ENCODE results near the gene AKR1B15. TPM values are rescaled to one million over a fixed set of nuclear protein-coding genes. Genes with fewer than 3 reads are reported as not detected.

Gene AKR1B15
- total RNA-seq, 1 experiment from 2014 or later = not detected

DNA sequence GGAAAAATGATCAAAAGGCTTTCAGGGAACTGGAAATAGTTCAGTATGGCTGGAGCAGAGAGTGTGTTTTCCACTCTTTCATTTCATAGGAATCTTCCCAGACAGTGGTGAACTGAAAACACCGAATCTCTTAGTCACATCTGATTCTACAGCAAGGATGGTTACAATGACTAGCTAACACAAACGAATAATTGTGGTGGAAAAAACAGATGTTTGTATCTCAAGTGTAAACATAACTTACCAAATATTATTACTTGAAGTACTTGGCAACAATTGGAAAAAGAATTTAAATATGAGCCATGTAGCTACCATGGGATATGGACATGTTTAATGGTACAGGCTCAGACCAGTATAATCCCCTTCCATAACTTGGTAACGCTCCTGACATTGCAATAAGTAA, 76.6 kb downstream of the AKR1B15 start:
- no peaks in the 10 kb centered on the region; the same call in 1 of the 2 replicates for H3K27me3 ChIP-seq (replicated peaks; ENCODE audit: control insufficient read depth, insufficient read depth, low read length)
- H3K4me3 ChIP-seq (ENCODE audit: low read depth, low read length) = no peak overlapping the region
- ChIA-PET CTCF (no interaction called here), POLR2A (no interaction called here)
- Mint-ChIP-seq H3K4me3 (ENCODE audit: unreplicated experiment) (no peak overlapping the region), H3K27ac (ENCODE audit: unreplicated experiment) (no peak overlapping the region), H3K9me3 (ENCODE audit: unreplicated experiment) (no peaks in the 10 kb centered on the region), H3K36me3 (ENCODE audit: insufficient read depth, unreplicated experiment) (no peaks in the 10 kb centered on the region), H3K4me1 (ENCODE audit: low read depth, unreplicated experiment) (no peaks in the 10 kb centered on the region), H3K27me3 (ENCODE audit: insufficient read depth, unreplicated experiment) (peaks cover 23% of the 10 kb centered on the region)
- no peaks in the 10 kb centered on the region for H3K36me3 ChIP-seq (ENCODE audit: control insufficient read depth, insufficient read depth, low read length)
- DNase-seq = no peak
- no peaks in the 10 kb centered on the region for H3K4me1 ChIP-seq
- H3K9me3 ChIP-seq = no peaks in the 10 kb centered on the region
- intact Hi-C loops (cut with micrococcal nuclease; ENCODE audit: unreplicated experiment) = no loop called here
- TF ChIP-seq, protein P1, sequence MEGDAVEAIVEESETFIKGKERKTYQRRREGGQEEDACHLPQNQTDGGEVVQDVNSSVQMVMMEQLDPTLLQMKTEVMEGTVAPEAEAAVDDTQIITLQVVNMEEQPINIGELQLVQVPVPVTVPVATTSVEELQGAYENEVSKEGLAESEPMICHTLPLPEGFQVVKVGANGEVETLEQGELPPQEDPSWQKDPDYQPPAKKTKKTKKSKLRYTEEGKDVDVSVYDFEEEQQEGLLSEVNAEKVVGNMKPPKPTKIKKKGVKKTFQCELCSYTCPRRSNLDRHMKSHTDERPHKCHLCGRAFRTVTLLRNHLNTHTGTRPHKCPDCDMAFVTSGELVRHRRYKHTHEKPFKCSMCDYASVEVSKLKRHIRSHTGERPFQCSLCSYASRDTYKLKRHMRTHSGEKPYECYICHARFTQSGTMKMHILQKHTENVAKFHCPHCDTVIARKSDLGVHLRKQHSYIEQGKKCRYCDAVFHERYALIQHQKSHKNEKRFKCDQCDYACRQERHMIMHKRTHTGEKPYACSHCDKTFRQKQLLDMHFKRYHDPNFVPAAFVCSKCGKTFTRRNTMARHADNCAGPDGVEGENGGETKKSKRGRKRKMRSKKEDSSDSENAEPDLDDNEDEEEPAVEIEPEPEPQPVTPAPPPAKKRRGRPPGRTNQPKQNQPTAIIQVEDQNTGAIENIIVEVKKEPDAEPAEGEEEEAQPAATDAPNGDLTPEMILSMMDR (IDR thresholded peaks at IDR 0.05; ENCODE audit: insufficient read depth in 1 of 2, low read depth in 1 of 2, low read length in 1 of 2, severe bottlenecking in 1 of 2, unreplicated experiment in 1 of 2) = no peak
- no TSS peak for BruUV-seq (replicated peaks)

- H3K9me3 ChIP-seq = no peaks in the 10 kb centered on the region
- Mint-ChIP-seq H3K27ac (ENCODE audit: unreplicated experiment) (no peak overlapping the region), H3K27me3 (ENCODE audit: insufficient read depth, unreplicated experiment) (peaks cover 20% of the 10 kb centered on the region), H3K4me1 (ENCODE audit: low read depth, unreplicated experiment) (no peaks in the 10 kb centered on the region), H3K9me3 (ENCODE audit: unreplicated experiment) (no peaks in the 10 kb centered on the region), H3K4me3 (ENCODE audit: unreplicated experiment) (no peak overlapping the region), H3K36me3 (ENCODE audit: insufficient read depth, unreplicated experiment) (no peaks in the 10 kb centered on the region)
- no peaks in the 10 kb centered on the region for H3K36me3 ChIP-seq (ENCODE audit: control insufficient read depth, insufficient read depth, low read length)
- no TSS peak for BruUV-seq (replicated peaks)
- TF ChIP-seq, protein P1 (IDR thresholded peaks at IDR 0.05; ENCODE audit: insufficient read depth in 1 of 2, low read depth in 1 of 2, low read length in 1 of 2, severe bottlenecking in 1 of 2, unreplicated experiment in 1 of 2) = no peak
- no peaks in the 10 kb centered on the region for H3K4me1 ChIP-seq
- intact Hi-C loops (cut with micrococcal nuclease; ENCODE audit: unreplicated experiment) = no loop called here
- H3K27me3 ChIP-seq (replicated peaks; ENCODE audit: control insufficient read depth, insufficient read depth, low read length) = no peaks in the 10 kb centered on the region
- CTCF ChIA-PET = no interaction called here
- H3K4me3 ChIP-seq (ENCODE audit: low read depth, low read length) = no peak overlapping the region
- DNase-seq = no peak
- POLR2A ChIA-PET = no interaction called here
These were observed 78.3 kb downstream of the AKR1B15 start for GRCh38 chr7:134627109-134627774.

DNA sequence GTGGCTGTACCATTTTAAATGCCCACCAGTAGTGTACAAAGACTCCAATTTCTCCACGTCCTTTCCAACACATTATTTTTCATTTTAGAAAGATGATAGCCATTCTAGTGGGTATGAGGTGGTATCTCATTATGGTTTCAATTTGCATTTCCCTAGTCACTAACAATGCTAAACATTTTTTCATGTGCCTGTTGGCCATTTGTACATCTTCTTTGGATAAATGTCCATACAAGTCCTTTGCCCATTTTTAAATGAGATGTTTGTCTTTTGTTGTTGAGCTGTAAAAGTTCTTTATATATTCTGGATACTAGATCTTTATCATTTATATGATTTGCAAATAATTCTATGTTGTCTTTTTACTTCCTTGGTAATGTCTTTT, 78.9 kb downstream of the AKR1B15 start:
- Mint-ChIP-seq H3K4me1 (ENCODE audit: low read depth, unreplicated experiment) (no peaks in the 10 kb centered on the region), H3K36me3 (ENCODE audit: insufficient read depth, unreplicated experiment) (no peaks in the 10 kb centered on the region), H3K27ac (ENCODE audit: unreplicated experiment) (no peak overlapping the region), H3K27me3 (ENCODE audit: insufficient read depth, unreplicated experiment) (peaks cover 16% of the 10 kb centered on the region), H3K9me3 (ENCODE audit: unreplicated experiment) (no peaks in the 10 kb centered on the region), H3K4me3 (ENCODE audit: unreplicated experiment) (no peak overlapping the region)
- DNase-seq = no peak
- intact Hi-C loops (cut with micrococcal nuclease; ENCODE audit: unreplicated experiment) = no loop called here
- Histone ChIP-seq H3K4me3 (ENCODE audit: low read depth, low read length) (no peak overlapping the region), H3K27me3 (replicated peaks; ENCODE audit: control insufficient read depth, insufficient read depth, low read length) (no peaks in the 10 kb centered on the region), H3K4me1 (no peaks in the 10 kb centered on the region), H3K9me3 (no peaks in the 10 kb centered on the region), H3K36me3 (ENCODE audit: control insufficient read depth, insufficient read depth, low read length) (no peaks in the 10 kb centered on the region)
- no TSS peak for BruUV-seq (replicated peaks)
- CTCF ChIA-PET = no interaction called here
- TF ChIP-seq, protein P1 (IDR thresholded peaks at IDR 0.05; ENCODE audit: insufficient read depth in 1 of 2, low read depth in 1 of 2, low read length in 1 of 2, severe bottlenecking in 1 of 2, unreplicated experiment in 1 of 2) = no peak
- POLR2A ChIA-PET = no interaction called here

Data from Caco-2 (cell line).